ENCODE results near the gene GPC6.

The GPC6 gene

GRCh38 chr13:93875547-93875946 is 648.9 kb downstream of the GPC6 start:
- H3K4me3 ChIP-seq (ENCODE audit: low read length): no peak overlapping the region
- DNase-seq (ENCODE audit: low read depth, low spot score): no peak
- H3K9me3 ChIP-seq (ENCODE audit: control insufficient read depth, insufficient read depth, low read length): no peaks in the 10 kb centered on the region
- H3K36me3 ChIP-seq (ENCODE audit: control insufficient read depth, insufficient read depth, low read length): no peaks in the 10 kb centered on the region
- no peaks in the 10 kb centered on the region for H3K4me1 ChIP-seq (ENCODE audit: control insufficient read depth, insufficient read depth, low read length)
- no CpG with 5 or more reads among the region's 1 CpG for WGBS (ENCODE audit: insufficient coverage, insufficient read length)
- H3K27me3 ChIP-seq (ENCODE audit: control insufficient read depth, insufficient read depth, low read length): no peaks in the 10 kb centered on the region
- H3K27ac ChIP-seq (ENCODE audit: low read length): no peak overlapping the region

GRCh38 chr13:93876236-93876635 is 649.6 kb downstream of the GPC6 start:
- Histone ChIP-seq H3K36me3 (ENCODE audit: control insufficient read depth, insufficient read depth, low read length) (no peaks in the 10 kb centered on the region), H3K4me1 (ENCODE audit: control insufficient read depth, insufficient read depth, low read length) (no peaks in the 10 kb centered on the region), H3K4me3 (ENCODE audit: low read length) (no peak overlapping the region), H3K27me3 (ENCODE audit: control insufficient read depth, insufficient read depth, low read length) (no peaks in the 10 kb centered on the region), H3K9me3 (ENCODE audit: control insufficient read depth, insufficient read depth, low read length) (no peaks in the 10 kb centered on the region), H3K27ac (ENCODE audit: low read length) (no peak overlapping the region)
- DNase-seq (ENCODE audit: low read depth, low spot score): no peak
- WGBS (ENCODE audit: insufficient coverage, insufficient read length): no CpG with 5 or more reads among the region's 3 CpGs

GRCh38 chr13:93878675-93879074 is 652.1 kb downstream of the GPC6 start:
- Histone ChIP-seq H3K4me1 (ENCODE audit: control insufficient read depth, insufficient read depth, low read length) (no peaks in the 10 kb centered on the region), H3K36me3 (ENCODE audit: control insufficient read depth, insufficient read depth, low read length) (no peaks in the 10 kb centered on the region), H3K27ac (ENCODE audit: low read length) (no peak overlapping the region), H3K27me3 (ENCODE audit: control insufficient read depth, insufficient read depth, low read length) (no peaks in the 10 kb centered on the region), H3K9me3 (ENCODE audit: control insufficient read depth, insufficient read depth, low read length) (no peaks in the 10 kb centered on the region), H3K4me3 (ENCODE audit: low read length) (no peak overlapping the region)
- no CpG with 5 or more reads among the region's 2 CpGs for WGBS (ENCODE audit: insufficient coverage, insufficient read length)
- no peak for DNase-seq (ENCODE audit: low read depth, low spot score)

GRCh38 chr13:93881411-93881810 is 654.8 kb downstream of the GPC6 start:
- no CpG with 5 or more reads among the region's 2 CpGs for WGBS (ENCODE audit: insufficient coverage, insufficient read length)
- DNase-seq (ENCODE audit: low read depth, low spot score): no peak
- Histone ChIP-seq H3K9me3 (ENCODE audit: control insufficient read depth, insufficient read depth, low read length) (no peaks in the 10 kb centered on the region), H3K27ac (ENCODE audit: low read length) (no peak overlapping the region), H3K4me1 (ENCODE audit: control insufficient read depth, insufficient read depth, low read length) (no peaks in the 10 kb centered on the region), H3K36me3 (ENCODE audit: control insufficient read depth, insufficient read depth, low read length) (no peaks in the 10 kb centered on the region), H3K4me3 (ENCODE audit: low read length) (no peak overlapping the region), H3K27me3 (ENCODE audit: control insufficient read depth, insufficient read depth, low read length) (no peaks in the 10 kb centered on the region)

- WGBS (ENCODE audit: insufficient coverage, insufficient read length): no CpG with 5 or more reads among the region's 6 CpGs
- no peak overlapping the region for H3K4me3 ChIP-seq (ENCODE audit: low read length)
- DNase-seq (ENCODE audit: low read depth, low spot score): no peak
- H3K4me1 ChIP-seq (ENCODE audit: control insufficient read depth, insufficient read depth, low read length): no peaks in the 10 kb centered on the region
- no peak overlapping the region for H3K27ac ChIP-seq (ENCODE audit: low read length)
- H3K9me3 ChIP-seq (ENCODE audit: control insufficient read depth, insufficient read depth, low read length): no peaks in the 10 kb centered on the region
- no peaks in the 10 kb centered on the region for H3K27me3 ChIP-seq (ENCODE audit: control insufficient read depth, insufficient read depth, low read length)
- H3K36me3 ChIP-seq (ENCODE audit: control insufficient read depth, insufficient read depth, low read length): no peaks in the 10 kb centered on the region
These were observed 655.6 kb downstream of the GPC6 start for GRCh38 chr13:93882086-93882651.

- no peak for DNase-seq (ENCODE audit: low read depth, low spot score)
- no peaks in the 10 kb centered on the region for H3K4me1 ChIP-seq (ENCODE audit: control insufficient read depth, insufficient read depth, low read length)
- H3K27me3 ChIP-seq (ENCODE audit: control insufficient read depth, insufficient read depth, low read length): no peaks in the 10 kb centered on the region
- no peak overlapping the region for H3K27ac ChIP-seq (ENCODE audit: low read length)
- H3K9me3 ChIP-seq (ENCODE audit: control insufficient read depth, insufficient read depth, low read length): no peaks in the 10 kb centered on the region
- no peak overlapping the region for H3K4me3 ChIP-seq (ENCODE audit: low read length)
- no peaks in the 10 kb centered on the region for H3K36me3 ChIP-seq (ENCODE audit: control insufficient read depth, insufficient read depth, low read length)
- no CpG with 5 or more reads among the region's 1 CpG for WGBS (ENCODE audit: insufficient coverage, insufficient read length)
These were observed 662.9 kb downstream of the GPC6 start for GRCh38 chr13:93889430-93889951.

- Histone ChIP-seq H3K27ac (ENCODE audit: low read length) (no peak overlapping the region), H3K36me3 (ENCODE audit: control insufficient read depth, insufficient read depth, low read length) (no peaks in the 10 kb centered on the region), H3K4me1 (ENCODE audit: control insufficient read depth, insufficient read depth, low read length) (no peaks in the 10 kb centered on the region), H3K27me3 (ENCODE audit: control insufficient read depth, insufficient read depth, low read length) (no peaks in the 10 kb centered on the region), H3K4me3 (ENCODE audit: low read length) (no peak overlapping the region), H3K9me3 (ENCODE audit: control insufficient read depth, insufficient read depth, low read length) (no peaks in the 10 kb centered on the region)
- WGBS (ENCODE audit: insufficient coverage, insufficient read length): no CpG with 5 or more reads among the region's 2 CpGs
- no peak for DNase-seq (ENCODE audit: low read depth, low spot score)
These were observed 673.4 kb downstream of the GPC6 start for GRCh38 chr13:93899981-93900380.

GRCh38 chr13:93900731-93901130 is 674.1 kb downstream of the GPC6 start:
- DNase-seq (ENCODE audit: low read depth, low spot score): no peak
- Histone ChIP-seq H3K9me3 (ENCODE audit: control insufficient read depth, insufficient read depth, low read length) (no peaks in the 10 kb centered on the region), H3K4me3 (ENCODE audit: low read length) (no peak overlapping the region), H3K27me3 (ENCODE audit: control insufficient read depth, insufficient read depth, low read length) (no peaks in the 10 kb centered on the region), H3K27ac (ENCODE audit: low read length) (no peak overlapping the region), H3K36me3 (ENCODE audit: control insufficient read depth, insufficient read depth, low read length) (no peaks in the 10 kb centered on the region), H3K4me1 (ENCODE audit: control insufficient read depth, insufficient read depth, low read length) (no peaks in the 10 kb centered on the region)
- no CpG with 5 or more reads among the region's 3 CpGs for WGBS (ENCODE audit: insufficient coverage, insufficient read length)

GRCh38 chr13:93903909-93904308 is 677.3 kb downstream of the GPC6 start:
- no peak overlapping the region for H3K27ac ChIP-seq (ENCODE audit: low read length)
- no peak overlapping the region for H3K4me3 ChIP-seq (ENCODE audit: low read length)
- no peaks in the 10 kb centered on the region for H3K9me3 ChIP-seq (ENCODE audit: control insufficient read depth, insufficient read depth, low read length)
- no peaks in the 10 kb centered on the region for H3K27me3 ChIP-seq (ENCODE audit: control insufficient read depth, insufficient read depth, low read length)
- no peaks in the 10 kb centered on the region for H3K4me1 ChIP-seq (ENCODE audit: control insufficient read depth, insufficient read depth, low read length)
- no peak for DNase-seq (ENCODE audit: low read depth, low spot score)
- WGBS (ENCODE audit: insufficient coverage, insufficient read length): no CpG with 5 or more reads among the region's 3 CpGs
- no peaks in the 10 kb centered on the region for H3K36me3 ChIP-seq (ENCODE audit: control insufficient read depth, insufficient read depth, low read length)

GRCh38 chr13:93915269-93915809 is 688.7 kb downstream of the GPC6 start:
- WGBS (ENCODE audit: insufficient coverage, insufficient read length): no CpG with 5 or more reads among the region's 1 CpG
- no peak overlapping the region for H3K4me3 ChIP-seq (ENCODE audit: low read length)
- no peaks in the 10 kb centered on the region for H3K9me3 ChIP-seq (ENCODE audit: control insufficient read depth, insufficient read depth, low read length)
- H3K27me3 ChIP-seq (ENCODE audit: control insufficient read depth, insufficient read depth, low read length): no peaks in the 10 kb centered on the region
- H3K36me3 ChIP-seq (ENCODE audit: control insufficient read depth, insufficient read depth, low read length): no peaks in the 10 kb centered on the region
- H3K27ac ChIP-seq (ENCODE audit: low read length): no peak overlapping the region
- no peaks in the 10 kb centered on the region for H3K4me1 ChIP-seq (ENCODE audit: control insufficient read depth, insufficient read depth, low read length)
- DNase-seq (ENCODE audit: low read depth, low spot score): no peak

Data from iPS DF 6.9 (cell line).